ENCODE results near the gene GRIFIN.
A peak's percentile ranks its signal among the peaks of the same experiment; 100 is the strongest.

Gene GRIFIN

DNA sequence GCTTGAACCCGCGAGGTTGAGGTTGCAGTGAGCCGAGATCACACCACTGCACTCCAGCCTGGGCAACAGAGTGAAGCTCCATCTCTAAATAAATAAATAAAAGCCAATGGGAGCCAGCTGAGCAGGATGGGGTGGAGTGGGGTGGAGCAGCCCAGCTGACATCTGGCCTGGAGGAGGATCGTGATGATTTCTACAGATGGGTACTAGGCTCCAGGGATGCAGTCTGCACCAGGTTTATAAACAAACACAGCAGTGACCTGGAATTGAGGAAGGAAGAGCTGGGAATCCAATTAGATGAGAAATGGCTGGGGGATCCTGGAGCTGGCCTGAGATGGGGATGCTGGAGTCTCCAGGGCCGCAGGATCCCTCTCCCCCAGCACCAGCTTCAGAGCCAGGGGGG, 7.3 kb upstream of the GRIFIN start:
- no peaks in the 10 kb centered on the region; the same call in 1 of the 2 replicates for H4K20me1 ChIP-seq (ENCODE audit: control insufficient read depth, insufficient read depth, low read depth, low read length)
- H3K27me3 ChIP-seq (ENCODE audit: control insufficient read depth, low read length), result no peaks in the 10 kb centered on the region
- no peaks in the 10 kb centered on the region for H3K36me3 ChIP-seq (ENCODE audit: control insufficient read depth, low read length)
- no peak overlapping the region for H3K27ac ChIP-seq (ENCODE audit: low read depth, low read length)
- H3F3A ChIP-seq (ENCODE audit: control insufficient read depth, insufficient read depth), result no peaks in the 10 kb centered on the region
- no peaks in the 10 kb centered on the region for H3K9me2 ChIP-seq (replicated peaks; ENCODE audit: control insufficient read depth, low read length)
- no peaks in the 10 kb centered on the region for H3K9me3 ChIP-seq (ENCODE audit: control insufficient read depth, insufficient read depth, low read length)
- no peaks in the 10 kb centered on the region for H3K4me1 ChIP-seq (ENCODE audit: control insufficient read depth, low read length)
- H3K4me2 ChIP-seq (ENCODE audit: low read length), result no peak overlapping the region
- H3K4me3 ChIP-seq (ENCODE audit: low read length), result no peak overlapping the region
- no peaks in the 10 kb centered on the region for H3K79me2 ChIP-seq (ENCODE audit: control insufficient read depth, low read length)
- TF ChIP-seq, protein P1, sequence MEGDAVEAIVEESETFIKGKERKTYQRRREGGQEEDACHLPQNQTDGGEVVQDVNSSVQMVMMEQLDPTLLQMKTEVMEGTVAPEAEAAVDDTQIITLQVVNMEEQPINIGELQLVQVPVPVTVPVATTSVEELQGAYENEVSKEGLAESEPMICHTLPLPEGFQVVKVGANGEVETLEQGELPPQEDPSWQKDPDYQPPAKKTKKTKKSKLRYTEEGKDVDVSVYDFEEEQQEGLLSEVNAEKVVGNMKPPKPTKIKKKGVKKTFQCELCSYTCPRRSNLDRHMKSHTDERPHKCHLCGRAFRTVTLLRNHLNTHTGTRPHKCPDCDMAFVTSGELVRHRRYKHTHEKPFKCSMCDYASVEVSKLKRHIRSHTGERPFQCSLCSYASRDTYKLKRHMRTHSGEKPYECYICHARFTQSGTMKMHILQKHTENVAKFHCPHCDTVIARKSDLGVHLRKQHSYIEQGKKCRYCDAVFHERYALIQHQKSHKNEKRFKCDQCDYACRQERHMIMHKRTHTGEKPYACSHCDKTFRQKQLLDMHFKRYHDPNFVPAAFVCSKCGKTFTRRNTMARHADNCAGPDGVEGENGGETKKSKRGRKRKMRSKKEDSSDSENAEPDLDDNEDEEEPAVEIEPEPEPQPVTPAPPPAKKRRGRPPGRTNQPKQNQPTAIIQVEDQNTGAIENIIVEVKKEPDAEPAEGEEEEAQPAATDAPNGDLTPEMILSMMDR (IDR thresholded peaks at IDR 0.05; ENCODE audit: low read depth, low read length, poor library complexity, severe bottlenecking), result no peak
- TF ChIP-seq EZH2phosphoT487 (IDR thresholded peaks at IDR 0.05; ENCODE audit: borderline replicate concordance, low read length), result no peak

DNA sequence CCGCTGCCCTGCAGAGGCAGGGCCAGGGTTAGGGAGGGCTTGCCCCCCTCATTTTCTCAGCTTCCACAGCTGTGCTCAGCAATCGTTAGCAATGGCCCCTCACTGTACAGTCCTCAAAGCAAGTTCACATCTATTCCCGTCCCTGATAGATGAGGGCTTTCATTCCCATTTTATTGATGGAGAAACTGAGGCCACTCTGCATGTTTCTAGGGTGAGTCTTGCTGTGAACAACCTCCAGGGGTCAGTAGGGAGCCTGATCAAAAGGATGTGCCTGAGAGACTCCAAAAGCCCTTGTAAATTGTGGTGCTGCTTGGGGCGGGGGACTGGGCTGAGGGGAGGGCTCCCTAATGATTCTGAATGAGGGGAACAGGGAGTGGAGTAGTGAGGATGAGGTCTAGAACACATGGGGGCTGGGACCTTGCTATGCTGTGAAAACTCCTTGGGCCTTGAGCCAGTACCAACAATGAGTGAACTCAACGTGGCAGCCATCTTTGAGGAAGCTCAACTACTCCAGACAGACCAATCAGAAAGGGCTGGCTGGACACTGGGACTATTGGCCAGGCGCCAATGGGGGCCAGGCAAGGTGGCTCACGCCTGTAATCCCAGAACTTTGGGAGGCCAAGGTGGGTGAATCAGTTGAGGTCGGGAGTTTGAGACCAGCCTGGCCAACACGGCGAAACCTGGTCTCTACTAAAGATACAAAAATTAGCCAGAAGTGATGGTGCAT, 6.7 kb upstream of the GRIFIN start:
- Histone ChIP-seq H3K36me3 (ENCODE audit: control insufficient read depth, low read length) (no peaks in the 10 kb centered on the region), H3K4me3 (ENCODE audit: low read length) (no peak overlapping the region), H3K27me3 (ENCODE audit: control insufficient read depth, low read length) (no peaks in the 10 kb centered on the region), H3F3A (ENCODE audit: control insufficient read depth, insufficient read depth) (no peaks in the 10 kb centered on the region), H4K20me1 (ENCODE audit: control insufficient read depth, insufficient read depth, low read depth, low read length) (no peaks in the 10 kb centered on the region; the same call in 1 of the 2 replicates), H3K9me2 (replicated peaks; ENCODE audit: control insufficient read depth, low read length) (no peaks in the 10 kb centered on the region), H3K4me2 (ENCODE audit: low read length) (no peak overlapping the region), H3K9me3 (ENCODE audit: control insufficient read depth, insufficient read depth, low read length) (no peaks in the 10 kb centered on the region), H3K27ac (ENCODE audit: low read depth, low read length) (no peak overlapping the region), H3K4me1 (ENCODE audit: control insufficient read depth, low read length) (no peaks in the 10 kb centered on the region), H3K79me2 (ENCODE audit: control insufficient read depth, low read length) (no peaks in the 10 kb centered on the region)
- TF ChIP-seq EZH2phosphoT487 (IDR thresholded peaks at IDR 0.05; ENCODE audit: borderline replicate concordance, low read length), result no peak
- TF ChIP-seq, protein P1 (IDR thresholded peaks at IDR 0.05; ENCODE audit: low read depth, low read length, poor library complexity, severe bottlenecking), result peak; percentile 53

DNA sequence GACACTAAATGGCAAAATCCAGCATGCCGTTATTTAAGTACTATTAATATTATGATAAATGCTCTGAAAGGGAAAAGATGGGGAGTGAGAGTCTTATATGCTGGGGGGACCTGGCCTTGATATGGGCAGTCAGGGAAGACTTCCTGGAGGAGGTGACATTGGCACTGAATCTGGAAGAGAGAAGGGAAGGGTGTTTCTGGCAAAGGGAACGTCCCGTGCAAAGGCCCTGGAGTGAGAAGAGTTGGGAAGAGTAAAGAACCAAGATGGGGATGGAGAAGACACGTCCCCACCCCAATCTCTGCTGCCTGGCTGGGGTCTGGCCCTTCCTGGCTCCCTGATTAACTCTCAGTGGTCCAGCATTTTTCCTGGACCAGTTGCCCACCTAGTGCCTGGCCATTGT, 5.0 kb upstream of the GRIFIN start:
- no peaks in the 10 kb centered on the region for H3K27me3 ChIP-seq (ENCODE audit: control insufficient read depth, low read length)

More for the DNA sequence above, 5.0 kb upstream of the GRIFIN start:
- TF ChIP-seq, protein P1 (IDR thresholded peaks at IDR 0.05; ENCODE audit: low read depth, low read length, poor library complexity, severe bottlenecking), result no peak
- TF ChIP-seq EZH2phosphoT487 (IDR thresholded peaks at IDR 0.05; ENCODE audit: borderline replicate concordance, low read length), result no peak
- Histone ChIP-seq H3K36me3 (ENCODE audit: control insufficient read depth, low read length) (no peaks in the 10 kb centered on the region), H3K27ac (ENCODE audit: low read depth, low read length) (no peak overlapping the region), H3F3A (ENCODE audit: control insufficient read depth, insufficient read depth) (no peaks in the 10 kb centered on the region), H3K4me3 (ENCODE audit: low read length) (no peak overlapping the region), H3K4me1 (ENCODE audit: control insufficient read depth, low read length) (peaks cover 3% of the 10 kb centered on the region; the same call in 1 of the 2 replicates), H3K9me2 (replicated peaks; ENCODE audit: control insufficient read depth, low read length) (no peaks in the 10 kb centered on the region), H3K9me3 (ENCODE audit: control insufficient read depth, insufficient read depth, low read length) (no peaks in the 10 kb centered on the region), H4K20me1 (ENCODE audit: control insufficient read depth, insufficient read depth, low read depth, low read length) (no peaks in the 10 kb centered on the region; the same call in 1 of the 2 replicates), H3K79me2 (ENCODE audit: control insufficient read depth, low read length) (no peaks in the 10 kb centered on the region), H3K4me2 (ENCODE audit: low read length) (no peak overlapping the region)
